ENCODE results near the gene RPUSD1. TPM values are rescaled to one million over a fixed set of nuclear protein-coding genes. Genes with fewer than 3 reads are reported as not detected.

The RPUSD1 gene
- total RNA-seq, 1 experiment from 2014 or later, result 41.1 TPM

DNA sequence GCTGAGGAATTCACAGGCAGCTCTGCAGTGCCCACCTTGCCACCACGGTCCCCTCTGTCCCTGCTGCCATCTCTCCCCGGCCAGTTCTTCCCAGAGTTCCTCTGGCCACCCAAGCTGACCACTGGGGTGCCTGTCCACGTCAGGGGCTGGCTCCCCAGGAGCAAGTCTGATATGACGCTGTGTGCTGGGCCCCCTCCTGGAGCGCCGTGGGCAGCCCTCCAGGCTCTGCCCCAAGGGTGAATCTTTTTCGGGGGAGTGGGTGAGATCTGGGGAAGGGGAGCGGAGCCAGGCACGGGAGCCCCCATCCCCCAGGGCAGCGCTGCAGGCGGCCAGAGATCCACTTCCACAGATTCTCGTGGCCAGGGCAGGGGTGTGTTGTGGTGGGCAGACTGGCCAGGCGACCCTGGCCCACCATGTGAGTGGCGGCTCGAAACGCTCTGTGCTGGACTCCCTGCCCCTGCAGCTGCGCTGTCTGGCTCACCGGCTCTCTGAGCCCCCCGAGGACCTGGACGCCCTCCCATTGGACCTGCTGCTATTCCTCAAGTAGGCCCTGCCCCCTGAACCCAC lies 23.9 kb downstream of the RPUSD1 start:
- H3K4me3 ChIP-seq (ENCODE audit: low read depth, low read length, poor library complexity, severe bottlenecking), result no peak overlapping the region
- TF ChIP-seq EZH2 (IDR thresholded peaks at IDR 0.05; ENCODE audit: borderline replicate concordance, low read depth, low read length, poor library complexity, severe bottlenecking), result no peak
- TF ChIP-seq, protein P1, sequence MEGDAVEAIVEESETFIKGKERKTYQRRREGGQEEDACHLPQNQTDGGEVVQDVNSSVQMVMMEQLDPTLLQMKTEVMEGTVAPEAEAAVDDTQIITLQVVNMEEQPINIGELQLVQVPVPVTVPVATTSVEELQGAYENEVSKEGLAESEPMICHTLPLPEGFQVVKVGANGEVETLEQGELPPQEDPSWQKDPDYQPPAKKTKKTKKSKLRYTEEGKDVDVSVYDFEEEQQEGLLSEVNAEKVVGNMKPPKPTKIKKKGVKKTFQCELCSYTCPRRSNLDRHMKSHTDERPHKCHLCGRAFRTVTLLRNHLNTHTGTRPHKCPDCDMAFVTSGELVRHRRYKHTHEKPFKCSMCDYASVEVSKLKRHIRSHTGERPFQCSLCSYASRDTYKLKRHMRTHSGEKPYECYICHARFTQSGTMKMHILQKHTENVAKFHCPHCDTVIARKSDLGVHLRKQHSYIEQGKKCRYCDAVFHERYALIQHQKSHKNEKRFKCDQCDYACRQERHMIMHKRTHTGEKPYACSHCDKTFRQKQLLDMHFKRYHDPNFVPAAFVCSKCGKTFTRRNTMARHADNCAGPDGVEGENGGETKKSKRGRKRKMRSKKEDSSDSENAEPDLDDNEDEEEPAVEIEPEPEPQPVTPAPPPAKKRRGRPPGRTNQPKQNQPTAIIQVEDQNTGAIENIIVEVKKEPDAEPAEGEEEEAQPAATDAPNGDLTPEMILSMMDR (conservative IDR thresholded peaks at IDR 0.05; ENCODE audit: low read depth, low read length), result no peak
- ChIA-PET CTCF (no interaction called here), POLR2A (ENCODE audit: low non-redundant PET) (no interaction called here)
- no peaks in the 10 kb centered on the region for H3K4me1 ChIP-seq (ENCODE audit: insufficient read depth, low read length, poor library complexity, severe bottlenecking)
- H3K36me3 ChIP-seq (ENCODE audit: insufficient read depth, low read length, poor library complexity, severe bottlenecking), result no peaks in the 10 kb centered on the region
- DNase-seq (ENCODE audit: low spot score), result no peak
- H3K9me3 ChIP-seq (ENCODE audit: low read depth, low read length, poor library complexity, severe bottlenecking), result no peaks in the 10 kb centered on the region
- no peaks in the 10 kb centered on the region for H3K27me3 ChIP-seq (replicated peaks; ENCODE audit: insufficient read depth, low read depth, low read length, poor library complexity)
- intact Hi-C loops (cut with micrococcal nuclease; ENCODE audit: unreplicated experiment), result no loop called here
- no TSS peak for BruUV-seq (replicated peaks)
- H3K27ac ChIP-seq (ENCODE audit: low read depth, low read length, poor library complexity, severe bottlenecking), result no peak overlapping the region

DNA sequence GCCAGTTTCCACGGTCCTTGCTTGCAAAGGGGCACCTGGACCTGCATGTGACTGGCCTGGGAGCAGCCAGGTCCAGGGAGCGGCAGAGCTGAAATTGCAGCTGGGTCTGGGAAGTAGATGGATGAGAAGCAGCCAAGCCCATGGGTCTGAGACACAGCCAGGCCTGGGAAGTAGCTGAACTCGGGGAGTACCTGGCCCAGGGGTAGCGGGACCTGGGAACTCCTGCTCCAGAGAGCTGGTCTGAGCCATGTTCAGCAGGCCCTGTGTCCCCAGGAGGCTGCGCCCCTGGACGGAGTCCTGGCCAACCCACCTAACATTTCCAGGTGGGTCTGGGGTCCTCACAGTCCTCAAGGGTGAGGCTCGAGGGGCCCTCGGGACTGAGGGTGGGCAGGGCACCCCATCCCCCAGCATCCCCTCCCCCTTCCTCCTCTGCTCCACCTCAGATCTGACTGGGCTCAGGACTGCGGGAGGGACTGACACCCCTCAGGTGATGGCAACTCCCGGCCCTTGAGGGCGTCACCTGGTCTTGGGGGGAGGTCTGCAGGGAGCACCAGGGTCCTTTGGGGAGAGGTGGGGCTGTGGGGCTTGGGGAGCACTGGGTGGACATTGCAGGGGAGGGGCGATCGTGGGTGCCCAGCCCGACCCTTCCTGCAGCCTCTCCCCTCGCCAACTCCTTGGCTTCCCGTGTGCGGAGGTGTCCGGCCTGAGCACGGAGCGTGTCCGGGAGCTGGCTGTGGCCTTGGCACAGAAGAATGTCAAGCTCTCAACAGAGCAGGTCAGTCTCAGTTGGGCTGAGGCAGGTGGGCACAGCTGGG lies 24.6 kb downstream of the RPUSD1 start:
- BruUV-seq (replicated peaks), result no TSS peak
- no peak for DNase-seq (ENCODE audit: low spot score)
- POLR2A ChIA-PET (ENCODE audit: low non-redundant PET), result no interaction called here
- no peaks in the 10 kb centered on the region for H3K4me1 ChIP-seq (ENCODE audit: insufficient read depth, low read length, poor library complexity, severe bottlenecking)
- H3K36me3 ChIP-seq (ENCODE audit: insufficient read depth, low read length, poor library complexity, severe bottlenecking), result no peaks in the 10 kb centered on the region
- CTCF ChIA-PET, result no interaction called here
- H3K27ac ChIP-seq (ENCODE audit: low read depth, low read length, poor library complexity, severe bottlenecking), result no peak overlapping the region
- TF ChIP-seq, protein P1 (conservative IDR thresholded peaks at IDR 0.05; ENCODE audit: low read depth, low read length), result no peak
- no peak for TF ChIP-seq EZH2 (IDR thresholded peaks at IDR 0.05; ENCODE audit: borderline replicate concordance, low read depth, low read length, poor library complexity, severe bottlenecking)
- no peak overlapping the region for H3K4me3 ChIP-seq (ENCODE audit: low read depth, low read length, poor library complexity, severe bottlenecking)
- no peaks in the 10 kb centered on the region for H3K9me3 ChIP-seq (ENCODE audit: low read depth, low read length, poor library complexity, severe bottlenecking)
- intact Hi-C loops (cut with micrococcal nuclease; ENCODE audit: unreplicated experiment), result no loop called here
- H3K27me3 ChIP-seq (replicated peaks; ENCODE audit: insufficient read depth, low read depth, low read length, poor library complexity), result no peaks in the 10 kb centered on the region

DNA sequence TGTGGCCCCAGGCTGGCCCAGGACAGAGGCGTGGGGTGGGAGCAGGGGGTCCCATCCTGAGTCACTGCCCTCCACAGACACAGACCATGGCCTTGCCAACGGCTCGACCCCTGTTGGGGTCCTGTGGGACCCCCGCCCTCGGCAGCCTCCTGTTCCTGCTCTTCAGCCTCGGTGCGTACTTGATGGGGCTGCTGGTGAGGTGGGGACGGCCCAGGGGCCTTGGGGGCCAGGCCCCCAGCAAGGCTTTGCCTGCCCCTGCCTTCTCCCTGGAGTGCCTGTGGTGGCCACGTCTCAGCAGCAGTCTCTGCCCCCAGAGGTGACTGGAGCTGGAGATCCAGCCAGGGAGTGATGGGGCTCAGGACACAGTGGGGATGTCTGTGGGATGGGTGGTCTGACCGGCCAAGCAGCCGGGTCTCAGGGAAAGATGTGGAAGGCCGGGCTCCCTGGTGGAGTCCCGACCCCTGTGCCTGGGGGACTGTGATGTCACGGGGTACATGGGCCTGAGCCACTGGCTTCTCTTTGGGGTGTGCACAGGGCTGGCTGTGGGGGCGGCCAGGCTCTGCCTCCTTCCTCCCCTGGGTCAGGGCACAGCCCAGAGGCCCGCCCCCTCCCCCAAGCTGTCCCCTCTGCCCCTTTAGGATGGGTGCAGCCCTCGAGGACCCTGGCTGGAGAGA lies 25.4 kb downstream of the RPUSD1 start:
- CTCF ChIA-PET, result no interaction called here
- POLR2A ChIA-PET (ENCODE audit: low non-redundant PET), result no interaction called here
- no peaks in the 10 kb centered on the region for H3K36me3 ChIP-seq (ENCODE audit: insufficient read depth, low read length, poor library complexity, severe bottlenecking)
- TF ChIP-seq EZH2 (IDR thresholded peaks at IDR 0.05; ENCODE audit: borderline replicate concordance, low read depth, low read length, poor library complexity, severe bottlenecking), result no peak
- TF ChIP-seq, protein P1 (conservative IDR thresholded peaks at IDR 0.05; ENCODE audit: low read depth, low read length), result no peak
- no peak overlapping the region for H3K4me3 ChIP-seq (ENCODE audit: low read depth, low read length, poor library complexity, severe bottlenecking)
- H3K9me3 ChIP-seq (ENCODE audit: low read depth, low read length, poor library complexity, severe bottlenecking), result no peaks in the 10 kb centered on the region
- no peaks in the 10 kb centered on the region for H3K4me1 ChIP-seq (ENCODE audit: insufficient read depth, low read length, poor library complexity, severe bottlenecking)
- no peaks in the 10 kb centered on the region for H3K27me3 ChIP-seq (replicated peaks; ENCODE audit: insufficient read depth, low read depth, low read length, poor library complexity)
- DNase-seq (ENCODE audit: low spot score), result no peak
- BruUV-seq (replicated peaks), result no TSS peak
- intact Hi-C loops (cut with micrococcal nuclease; ENCODE audit: unreplicated experiment), result no loop called here
- no peak overlapping the region for H3K27ac ChIP-seq (ENCODE audit: low read depth, low read length, poor library complexity, severe bottlenecking)

Measured in A673 (cell line).